SK-N-SH (cell line): ENCODE data around the gene LGALS8. TPM values are rescaled to one million over a fixed set of nuclear protein-coding genes. Genes with fewer than 3 reads are reported as not detected.

Experiments
- CTCF ChIA-PET: fragments of 300-600, 350-600 bp; formaldehyde crosslinking; extraction: SDS; loops from one replicate; lab custom pipeline; 2021; lab: Yijun Ruan, JAX
- POLR2A ChIA-PET: fragments of 350-600 bp; sonication (Branson Sonifier 250); formaldehyde crosslinking; extraction: SDS; loops from one replicate; lab custom pipeline; 2020; ENCODE audit warnings: antibody characterized with exemption, inconsistent platforms; lab: Yijun Ruan, JAX
- DNase-seq: peaks from one replicate; pipeline ENCODE4 v3.0.0; 2012
- H2AFZ ChIP-seq: fragments of 200-600 bp; sonication (generic); 2 replicates; pipeline ENCODE4 v1.8.1; 2016; ENCODE audit warnings: antibody characterized with exemption, mild to moderate bottlenecking, low read depth
- H3F3A ChIP-seq: fragments of 200-600 bp; sonication (generic); replicated peaks from 2 replicates; pipeline ENCODE3; 2016; ENCODE audit warnings: antibody characterized with exemption, mild to moderate bottlenecking; ENCODE audit not compliant: insufficient read depth
- H3K27ac ChIP-seq, 2 experiments: fragments of 200-500 bp in 1 of 2; fragments of 200-600 bp in 1 of 2; sonication (Bioruptor generic) in 1 of 2; sonication (generic), shearing (Covaris generic) in 1 of 2; 2 replicates each; pipeline versions ENCODE4 v1.5.1 to v1.6.1; 2014 to 2016; ENCODE audit warnings: low read depth in 2 of 2, inconsistent platforms in 1 of 2, low read length in 1 of 2, mild to moderate bottlenecking in 1 of 2, mixed read lengths in 1 of 2
- H3K27me3 ChIP-seq: fragments of 200-600 bp; sonication (generic), shearing (Covaris generic); 2 replicates; pipeline ENCODE4 v1.6.1; 2016; ENCODE audit warnings: mixed run types; ENCODE audit not compliant: insufficient read depth
- H3K36me3 ChIP-seq, 2 experiments: fragments of 200-500 bp in 1 of 2; fragments of 200-600 bp in 1 of 2; sonication (Bioruptor generic) in 1 of 2; sonication (generic) in 1 of 2; replicated peaks in 1 of 2; 2 replicates each; pipeline versions ENCODE3 to v1.5.1; 2014 to 2016; ENCODE audit warnings: low read length in 1 of 2, mild to moderate bottlenecking in 1 of 2; ENCODE audit not compliant: insufficient read depth in 2 of 2, control insufficient read depth in 1 of 2
- H3K4me1 ChIP-seq, 2 experiments: fragments of 200-500 bp in 1 of 2; fragments of 200-600 bp in 1 of 2; sonication (Bioruptor generic) in 1 of 2; sonication (generic), shearing (Covaris generic) in 1 of 2; 2 replicates each; pipeline versions ENCODE4 v1.5.1 to v1.6.1; 2014 to 2016; ENCODE audit warnings: low read depth in 1 of 2, low read length in 1 of 2, mixed run types in 1 of 2; ENCODE audit not compliant: insufficient read depth in 2 of 2, control insufficient read depth in 1 of 2
- H3K4me2 ChIP-seq: fragments of 200-600 bp; sonication (generic), shearing (Covaris generic); 2 replicates; pipeline ENCODE4 v1.6.1; 2017; ENCODE audit warnings: mixed run types
- H3K4me3 ChIP-seq, 2 experiments: fragments of 200-500 bp in 1 of 2; fragments of 200-600 bp in 1 of 2; sonication (Bioruptor generic) in 1 of 2; sonication (generic), shearing (Covaris generic) in 1 of 2; 2 replicates each; pipeline versions ENCODE4 v1.5.1 to v1.8.1; 2014 to 2016; ENCODE audit warnings: low read depth in 2 of 2, inconsistent platforms in 1 of 2, low read length in 1 of 2, mild to moderate bottlenecking in 1 of 2, mixed read lengths in 1 of 2, moderate library complexity in 1 of 2
- H3K79me2 ChIP-seq: fragments of 200-600 bp; sonication (generic); 2 replicates; pipeline ENCODE4 v1.8.1; 2017; ENCODE audit warnings: mild to moderate bottlenecking; ENCODE audit not compliant: insufficient read depth
- H3K9ac ChIP-seq: fragments of 200-600 bp; sonication (generic); 2 replicates; pipeline ENCODE4 v1.6.1; 2017; ENCODE audit warnings: mixed run types
- H3K9me2 ChIP-seq: fragments of 200-600 bp; sonication (generic); 2 replicates; pipeline ENCODE4 v1.6.1; 2017; ENCODE audit warnings: mixed run types
- H3K9me3 ChIP-seq: fragments of 200-600 bp; sonication (generic); 2 replicates; pipeline ENCODE4 v1.6.1; 2017; ENCODE audit warnings: mixed run types, mild to moderate bottlenecking, moderate library complexity
- H4K20me1 ChIP-seq: fragments of 200-600 bp; sonication (generic); 2 replicates; pipeline ENCODE4 v1.6.1; 2017; ENCODE audit warnings: mild to moderate bottlenecking, mixed run types; ENCODE audit not compliant: insufficient read depth
- ELF1 ChIP-seq: IDR thresholded peaks from 2 replicates; pipeline ENCODE4 v1.4.0; 2012
- FOSL2 ChIP-seq: IDR thresholded peaks from 2 replicates; pipeline ENCODE4 v1.4.0; 2012; ENCODE audit warnings: low read depth, mild to moderate bottlenecking, moderate library complexity, borderline replicate concordance
- GATA2 ChIP-seq: sonication (generic); formaldehyde crosslinking; IDR thresholded peaks from 2 replicates; pipeline ENCODE4 v1.5.0; 2020; ENCODE audit warnings: mild to moderate bottlenecking, missing genetic modification reagents
- JUND ChIP-seq: IDR thresholded peaks from 2 replicates; pipeline ENCODE4 v1.4.0; 2012
- MXI1 ChIP-seq: IDR thresholded peaks from 2 replicates; pipeline ENCODE4 v1.6.1; 2012; ENCODE audit warnings: mild to moderate bottlenecking, low read depth, low read length, improper control_type of control experiment
- NFIC ChIP-seq: IDR thresholded peaks from 2 replicates; pipeline ENCODE4 v1.4.0; 2012; ENCODE audit warnings: borderline replicate concordance
- NRF1 ChIP-seq: IDR thresholded peaks from 2 replicates; pipeline ENCODE4 v1.6.1; 2012; ENCODE audit warnings: low read depth, mild to moderate bottlenecking, low read length
- POLR2AphosphoS5 ChIP-seq: IDR thresholded peaks from 2 replicates; pipeline ENCODE4 v1.6.1; 2012; ENCODE audit warnings: low read depth, low read length
- SIN3A ChIP-seq: IDR thresholded peaks from 2 replicates; pipeline ENCODE4 v1.6.1; 2012; ENCODE audit warnings: low read depth, mild to moderate bottlenecking, low read length, moderate library complexity, borderline replicate concordance
- SMC3 ChIP-seq: IDR thresholded peaks from 2 replicates; pipeline ENCODE4 v1.6.1; 2012; ENCODE audit warnings: low read depth, low read length, improper control_type of control experiment
- TCF12 ChIP-seq: IDR thresholded peaks from 2 replicates; pipeline ENCODE4 v1.4.0; 2012
- YY1 ChIP-seq: IDR thresholded peaks from 2 replicates; pipeline ENCODE4 v1.4.0; 2012; ENCODE audit warnings: low read depth, mild to moderate bottlenecking
- WGBS: methylation state at CpG from one replicate; pipeline ENCODE4 v1.1.6; 2017; ENCODE audit warnings: low lambda C conversion rate; 5-methylcytosine and 5-hydroxymethylcytosine counted together
- polyA plus RNA-seq, 3 experiments: library from polyadenylated mRNA; depleted of rRNA; stranded (reverse); fragments of >200 nt; gene quantifications; 2 replicates each; pipeline ENCODE4 v1.2.3, GENCODE V29; 2012
- TF ChIP-seq, protein P1 (sequence below): fragments of 200-600 bp; sonication (generic); IDR thresholded peaks from 2 replicates; pipeline ENCODE4 v1.6.1; 2017; ENCODE audit warnings: antibody characterized with exemption, mild to moderate bottlenecking, moderate library complexity
- TF ChIP-seq, protein P2 (sequence below): fragments of 150-350 bp; IDR thresholded peaks from 2 replicates; pipeline ENCODE4 v1.6.1; 2016; ENCODE audit warnings: mild to moderate bottlenecking, low read depth, low read length
- TF ChIP-seq, protein P3 (sequence below): fragments of 150-350 bp; IDR thresholded peaks from 2 replicates; pipeline ENCODE4 v1.6.1; 2017; ENCODE audit warnings: antibody characterized with exemption, low read length, low read depth, borderline replicate concordance
- TF ChIP-seq, protein P4 (sequence below): IDR thresholded peaks from 2 replicates; pipeline ENCODE4 v1.4.0; 2012; ENCODE audit warnings: low read depth

LGALS8 gene
- polyA plus RNA-seq, 1 of the 3 experiments (the other 2 are of a cell fraction): 18.9 TPM

DNA sequence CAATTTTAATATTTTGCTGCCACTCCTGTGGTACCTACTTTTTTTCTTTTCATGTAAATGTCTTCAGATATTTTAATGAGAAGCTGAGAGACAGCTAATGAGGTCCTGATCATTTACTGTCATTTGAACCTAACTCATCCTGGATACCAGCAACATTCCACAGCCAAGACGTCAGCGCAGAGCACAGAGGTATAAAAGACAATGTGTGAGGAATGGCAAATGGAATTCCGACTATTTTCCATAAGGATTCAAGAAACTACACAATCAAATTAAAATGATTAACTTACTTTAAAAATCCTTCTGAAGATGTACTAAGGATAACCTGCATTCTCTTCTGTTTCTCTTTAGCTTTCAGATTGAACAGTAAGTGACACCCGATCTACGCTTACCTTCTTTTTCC lies 41.7 kb downstream of the LGALS8 start:
- Histone ChIP-seq H3K79me2 (no peaks in the 10 kb centered on the region), H3K4me1 (peaks cover 0 to 16% of the 10 kb centered on the region in 2 experiments; a peak in 2 of 4 replicates), H3K4me2 (no peak overlapping the region), H2AFZ (no peak overlapping the region), H3K36me3 (peaks cover 85 to 86% of the 10 kb centered on the region in 2 experiments), H3K9ac (no peak overlapping the region), H3K27ac (no peak overlapping the region; a peak in 1 of 4 replicates), H3K9me3 (no peaks in the 10 kb centered on the region), H4K20me1 (no peaks in the 10 kb centered on the region), H3K4me3 (no peak overlapping the region), H3F3A (no peaks in the 10 kb centered on the region), H3K9me2 (no peaks in the 10 kb centered on the region), H3K27me3 (no peaks in the 10 kb centered on the region)
- no peak for TF ChIP-seq ELF1
- TF ChIP-seq FOSL2: no peak
- no peak for TF ChIP-seq SMC3
- no peak for TF ChIP-seq SIN3A
- no peak for TF ChIP-seq MXI1
- no peak for TF ChIP-seq NRF1
- TF ChIP-seq, protein P1, sequence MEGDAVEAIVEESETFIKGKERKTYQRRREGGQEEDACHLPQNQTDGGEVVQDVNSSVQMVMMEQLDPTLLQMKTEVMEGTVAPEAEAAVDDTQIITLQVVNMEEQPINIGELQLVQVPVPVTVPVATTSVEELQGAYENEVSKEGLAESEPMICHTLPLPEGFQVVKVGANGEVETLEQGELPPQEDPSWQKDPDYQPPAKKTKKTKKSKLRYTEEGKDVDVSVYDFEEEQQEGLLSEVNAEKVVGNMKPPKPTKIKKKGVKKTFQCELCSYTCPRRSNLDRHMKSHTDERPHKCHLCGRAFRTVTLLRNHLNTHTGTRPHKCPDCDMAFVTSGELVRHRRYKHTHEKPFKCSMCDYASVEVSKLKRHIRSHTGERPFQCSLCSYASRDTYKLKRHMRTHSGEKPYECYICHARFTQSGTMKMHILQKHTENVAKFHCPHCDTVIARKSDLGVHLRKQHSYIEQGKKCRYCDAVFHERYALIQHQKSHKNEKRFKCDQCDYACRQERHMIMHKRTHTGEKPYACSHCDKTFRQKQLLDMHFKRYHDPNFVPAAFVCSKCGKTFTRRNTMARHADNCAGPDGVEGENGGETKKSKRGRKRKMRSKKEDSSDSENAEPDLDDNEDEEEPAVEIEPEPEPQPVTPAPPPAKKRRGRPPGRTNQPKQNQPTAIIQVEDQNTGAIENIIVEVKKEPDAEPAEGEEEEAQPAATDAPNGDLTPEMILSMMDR: no peak
- no peak for TF ChIP-seq POLR2AphosphoS5
- TF ChIP-seq, protein P2, sequence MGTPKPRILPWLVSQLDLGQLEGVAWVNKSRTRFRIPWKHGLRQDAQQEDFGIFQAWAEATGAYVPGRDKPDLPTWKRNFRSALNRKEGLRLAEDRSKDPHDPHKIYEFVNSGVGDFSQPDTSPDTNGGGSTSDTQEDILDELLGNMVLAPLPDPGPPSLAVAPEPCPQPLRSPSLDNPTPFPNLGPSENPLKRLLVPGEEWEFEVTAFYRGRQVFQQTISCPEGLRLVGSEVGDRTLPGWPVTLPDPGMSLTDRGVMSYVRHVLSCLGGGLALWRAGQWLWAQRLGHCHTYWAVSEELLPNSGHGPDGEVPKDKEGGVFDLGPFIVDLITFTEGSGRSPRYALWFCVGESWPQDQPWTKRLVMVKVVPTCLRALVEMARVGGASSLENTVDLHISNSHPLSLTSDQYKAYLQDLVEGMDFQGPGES: no peak
- TF ChIP-seq GATA2 (CRISPR knock-in tag): no peak
- no peak for DNase-seq
- POLR2A ChIA-PET: no interaction called here
- 85% methylated on average over 5 of the region's 5 CpGs for WGBS
- CTCF ChIA-PET: no interaction called here

DNA sequence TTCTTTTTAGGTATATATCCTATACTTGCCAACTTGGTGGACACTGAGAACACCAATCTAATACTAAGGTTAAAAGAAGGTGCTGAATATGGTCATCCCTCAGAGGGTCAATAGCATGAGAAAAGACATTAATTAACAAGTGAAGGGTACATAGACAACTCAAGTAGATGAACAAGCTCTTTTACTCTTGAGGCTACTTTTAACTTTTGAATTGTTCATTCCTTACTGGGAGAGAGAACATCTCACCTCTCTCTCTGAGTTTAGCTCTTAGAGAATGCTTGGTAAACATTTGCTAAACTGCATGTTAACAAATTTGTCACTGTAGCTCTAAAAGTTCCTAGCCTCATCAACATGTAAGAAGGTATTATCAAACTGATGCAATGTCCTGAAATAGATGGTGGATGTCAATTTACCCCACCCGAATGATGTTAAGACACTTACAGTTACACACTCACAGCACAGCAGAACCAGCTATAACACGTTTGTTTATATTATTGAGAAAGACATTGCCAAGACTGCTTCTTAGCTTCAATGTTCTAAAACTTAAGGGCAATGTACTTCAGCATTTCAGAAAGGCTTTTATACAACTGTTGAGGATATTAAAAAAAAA lies 44.6 kb downstream of the LGALS8 start:
- Histone ChIP-seq H3K9me3 (no peaks in the 10 kb centered on the region), H3K79me2 (no peaks in the 10 kb centered on the region), H3K27ac (no peak overlapping the region), H3K4me2 (no peak overlapping the region), H3K4me3 (no peak overlapping the region), H3K27me3 (no peaks in the 10 kb centered on the region), H3K9ac (no peak overlapping the region), H3K36me3 (peaks cover 84 to 89% of the 10 kb centered on the region in 2 experiments), H2AFZ (no peak overlapping the region), H3K4me1 (no peaks in the 10 kb centered on the region; a peak in 1 of 4 replicates), H4K20me1 (no peaks in the 10 kb centered on the region), H3F3A (no peaks in the 10 kb centered on the region), H3K9me2 (no peaks in the 10 kb centered on the region)
- WGBS: 97% methylated on average over 2 of the region's 2 CpGs
- ChIA-PET CTCF (interaction anchor here (0.8 to 1.7 kb wide), 3 partner anchors 10 to 41 kb away, joined by 3 to 4 read pairs (median 3); no protein-coding TSS in a partner anchor), POLR2A (no interaction called here)
- no peak for DNase-seq
- TF ChIP-seq YY1: no peak
- no peak for TF ChIP-seq JUND
- TF ChIP-seq, protein P3, sequence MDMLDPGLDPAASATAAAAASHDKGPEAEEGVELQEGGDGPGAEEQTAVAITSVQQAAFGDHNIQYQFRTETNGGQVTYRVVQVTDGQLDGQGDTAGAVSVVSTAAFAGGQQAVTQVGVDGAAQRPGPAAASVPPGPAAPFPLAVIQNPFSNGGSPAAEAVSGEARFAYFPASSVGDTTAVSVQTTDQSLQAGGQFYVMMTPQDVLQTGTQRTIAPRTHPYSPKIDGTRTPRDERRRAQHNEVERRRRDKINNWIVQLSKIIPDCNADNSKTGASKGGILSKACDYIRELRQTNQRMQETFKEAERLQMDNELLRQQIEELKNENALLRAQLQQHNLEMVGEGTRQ: no peak
- no peak for TF ChIP-seq NFIC
- TF ChIP-seq SMC3: no peak
- no peak for TF ChIP-seq NRF1
- no peak for TF ChIP-seq TCF12
- TF ChIP-seq, protein P2: no peak
- TF ChIP-seq POLR2AphosphoS5: no peak
- TF ChIP-seq, protein P4, sequence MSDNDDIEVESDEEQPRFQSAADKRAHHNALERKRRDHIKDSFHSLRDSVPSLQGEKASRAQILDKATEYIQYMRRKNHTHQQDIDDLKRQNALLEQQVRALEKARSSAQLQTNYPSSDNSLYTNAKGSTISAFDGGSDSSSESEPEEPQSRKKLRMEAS: no peak
